PC-9 (cell line): ENCODE data around the gene FNIP1.

Experiments used
- EZH2 ChIP-seq: fragments of 200-600 bp; sonication (generic); IDR thresholded peaks from 2 replicates; pipeline ENCODE4 v1.8.0; 2017; ENCODE audit warnings: antibody characterized with exemption, low read depth
- TF ChIP-seq, protein P1 (sequence below): fragments of 200-600 bp; sonication (generic); conservative IDR thresholded peaks from 2 replicates; pipeline ENCODE4 v1.6.1; 2017; ENCODE audit warnings: mixed run types, antibody characterized with exemption, mild to moderate bottlenecking, moderate library complexity

DNA sequence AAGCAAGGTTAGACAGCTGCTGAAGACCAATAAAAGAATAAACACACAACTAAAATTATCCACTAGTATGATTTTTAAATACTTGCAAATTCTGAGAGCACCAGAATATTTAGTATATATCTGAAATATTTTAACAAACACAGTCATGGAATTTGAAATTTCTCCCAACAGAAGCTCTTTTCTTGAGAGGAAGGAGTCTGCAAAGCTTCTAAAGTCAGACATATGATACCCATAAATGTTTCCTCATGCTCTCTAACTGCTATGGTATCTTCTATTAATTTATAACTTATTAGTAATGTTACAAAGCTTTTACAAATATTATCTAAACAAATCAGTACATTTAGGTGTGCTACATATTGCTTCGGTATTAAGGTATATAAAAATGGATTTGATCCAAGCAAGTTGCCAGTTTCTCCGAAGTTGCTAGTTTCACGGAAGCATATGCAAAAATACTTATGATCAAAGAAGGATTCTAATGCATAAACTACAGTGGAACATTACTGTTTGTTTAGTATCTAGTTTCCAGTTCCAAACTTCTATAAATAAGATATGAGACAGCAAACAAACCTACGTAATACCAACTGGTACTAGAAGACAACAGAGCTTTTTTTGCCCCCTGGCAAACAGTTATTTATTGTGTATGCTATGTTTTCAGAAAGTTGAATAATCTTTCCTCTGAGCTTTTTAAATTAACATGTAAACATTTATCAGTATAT, 22.0 kb downstream of the FNIP1 start:
- TF ChIP-seq, protein P1, sequence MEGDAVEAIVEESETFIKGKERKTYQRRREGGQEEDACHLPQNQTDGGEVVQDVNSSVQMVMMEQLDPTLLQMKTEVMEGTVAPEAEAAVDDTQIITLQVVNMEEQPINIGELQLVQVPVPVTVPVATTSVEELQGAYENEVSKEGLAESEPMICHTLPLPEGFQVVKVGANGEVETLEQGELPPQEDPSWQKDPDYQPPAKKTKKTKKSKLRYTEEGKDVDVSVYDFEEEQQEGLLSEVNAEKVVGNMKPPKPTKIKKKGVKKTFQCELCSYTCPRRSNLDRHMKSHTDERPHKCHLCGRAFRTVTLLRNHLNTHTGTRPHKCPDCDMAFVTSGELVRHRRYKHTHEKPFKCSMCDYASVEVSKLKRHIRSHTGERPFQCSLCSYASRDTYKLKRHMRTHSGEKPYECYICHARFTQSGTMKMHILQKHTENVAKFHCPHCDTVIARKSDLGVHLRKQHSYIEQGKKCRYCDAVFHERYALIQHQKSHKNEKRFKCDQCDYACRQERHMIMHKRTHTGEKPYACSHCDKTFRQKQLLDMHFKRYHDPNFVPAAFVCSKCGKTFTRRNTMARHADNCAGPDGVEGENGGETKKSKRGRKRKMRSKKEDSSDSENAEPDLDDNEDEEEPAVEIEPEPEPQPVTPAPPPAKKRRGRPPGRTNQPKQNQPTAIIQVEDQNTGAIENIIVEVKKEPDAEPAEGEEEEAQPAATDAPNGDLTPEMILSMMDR, result no peak
- TF ChIP-seq EZH2, result no peak
